Stimulated activated CD4-positive, alpha-beta T cell treated with anti-CD3 and anti-CD28 coated beads, Interleukin-1b, Interleukin-23, amount 100 ng/mL, for 4 hours (primary cell): Measurements from ENCODE around the gene DCAF8.

Experiments used
- DNase-seq, 2 donors: peaks; one replicate each; pipeline ENCODE4 v3.0.0-alpha.2; 2020; ENCODE audit warnings: low read depth in 2 of 2

Gene DCAF8

GRCh38 chr1:160171354-160171753 lies 91.0 kb downstream of the DCAF8 start:
- DNase-seq = no peak

- no peak for DNase-seq
These were observed 92.6 kb downstream of the DCAF8 start for GRCh38 chr1:160169553-160170399.

- DNase-seq = no peak
These were observed 93.6 kb downstream of the DCAF8 start for GRCh38 chr1:160168609-160169369.

GRCh38 chr1:160168016-160168415 lies 94.3 kb downstream of the DCAF8 start:
- no peak for DNase-seq

GRCh38 chr1:160167580-160167979 lies 94.8 kb downstream of the DCAF8 start:
- DNase-seq = no peak

GRCh38 chr1:160167056-160167455 lies 95.3 kb downstream of the DCAF8 start:
- no peak for DNase-seq

- DNase-seq = no peak
These were observed 96.0 kb downstream of the DCAF8 start for GRCh38 chr1:160166166-160166868.
